ENCODE results near the gene XPO6.

DNA sequence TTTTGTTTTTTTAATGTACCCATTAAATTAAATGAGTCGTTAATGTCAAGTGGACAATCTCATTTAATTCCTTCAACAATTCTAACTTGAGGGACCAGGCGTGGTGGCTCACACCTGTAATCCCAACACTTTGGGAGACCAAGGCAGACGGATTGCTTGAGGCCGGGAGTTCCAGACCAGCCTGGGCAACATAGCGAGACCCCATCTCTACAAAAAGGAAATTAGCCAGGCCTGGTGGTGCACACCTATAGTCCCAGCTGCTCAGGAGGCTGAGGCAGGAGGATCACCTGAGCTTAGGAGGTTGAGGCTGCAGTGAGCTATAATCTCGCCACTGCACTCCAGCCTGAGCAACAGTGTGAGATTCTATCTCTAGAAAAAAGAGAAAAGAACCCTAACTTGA is 127.6 kb downstream of the XPO6 start:
- TF ChIP-seq CTCF (IDR thresholded peaks at IDR 0.05) (no peak), EZH2 (IDR thresholded peaks at IDR 0.05) (no peak)
